GM18858 (cell line): ENCODE results near the gene IL17RA.

ENCODE experiments used
- ATAC-seq: cut with Tn5 transposase; IDR thresholded peaks from one replicate; pipeline ENCODE4 v1.9.1; 2021; ENCODE audit not compliant: unreplicated experiment

Gene IL17RA

GRCh38 chr22:17106161-17106784 lies 21.5 kb downstream of the IL17RA start:
- ATAC-seq, result no peak

DNA sequence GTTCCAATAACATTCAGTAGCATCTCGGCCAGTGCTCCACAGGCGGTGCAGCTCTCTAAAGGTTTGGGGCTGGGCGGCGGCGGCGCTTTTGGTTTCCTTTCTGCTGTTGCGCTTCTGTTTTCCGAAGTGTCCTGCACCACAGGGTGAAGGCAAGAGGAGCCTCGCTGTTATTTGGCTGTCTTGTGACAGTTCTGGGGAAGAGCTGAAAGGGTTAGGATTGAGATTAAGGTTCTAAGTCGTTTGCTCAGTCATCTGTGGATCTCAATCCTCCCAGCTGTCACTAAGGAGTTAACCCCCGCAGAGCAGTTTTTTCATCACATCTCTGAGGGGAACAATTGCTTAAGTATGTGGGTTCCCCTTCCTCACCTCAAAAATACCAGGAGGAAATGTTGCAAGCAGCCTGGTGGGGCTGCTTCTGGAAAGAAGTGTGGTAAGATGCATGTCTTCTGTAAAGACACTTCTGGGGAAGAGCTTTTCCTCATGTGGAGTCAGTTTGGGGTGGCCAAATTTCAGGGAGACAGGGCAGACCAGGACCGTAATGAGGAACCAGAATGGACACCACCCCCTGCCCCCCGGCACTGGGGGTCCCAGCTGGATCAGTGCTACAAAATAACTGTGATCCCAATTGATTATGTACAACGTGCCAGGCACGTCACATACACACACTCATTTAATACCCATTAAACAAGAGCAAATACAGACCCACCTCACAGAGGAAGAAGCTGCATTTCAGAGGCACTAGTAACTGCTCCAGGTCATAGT lies 22.2 kb downstream of the IL17RA start:
- no peak for ATAC-seq

- ATAC-seq, result no peak
These were observed 22.7 kb downstream of the IL17RA start for GRCh38 chr22:17107547-17107810.

- ATAC-seq, result no peak
These were observed 23.7 kb downstream of the IL17RA start for GRCh38 chr22:17108256-17109112.

DNA sequence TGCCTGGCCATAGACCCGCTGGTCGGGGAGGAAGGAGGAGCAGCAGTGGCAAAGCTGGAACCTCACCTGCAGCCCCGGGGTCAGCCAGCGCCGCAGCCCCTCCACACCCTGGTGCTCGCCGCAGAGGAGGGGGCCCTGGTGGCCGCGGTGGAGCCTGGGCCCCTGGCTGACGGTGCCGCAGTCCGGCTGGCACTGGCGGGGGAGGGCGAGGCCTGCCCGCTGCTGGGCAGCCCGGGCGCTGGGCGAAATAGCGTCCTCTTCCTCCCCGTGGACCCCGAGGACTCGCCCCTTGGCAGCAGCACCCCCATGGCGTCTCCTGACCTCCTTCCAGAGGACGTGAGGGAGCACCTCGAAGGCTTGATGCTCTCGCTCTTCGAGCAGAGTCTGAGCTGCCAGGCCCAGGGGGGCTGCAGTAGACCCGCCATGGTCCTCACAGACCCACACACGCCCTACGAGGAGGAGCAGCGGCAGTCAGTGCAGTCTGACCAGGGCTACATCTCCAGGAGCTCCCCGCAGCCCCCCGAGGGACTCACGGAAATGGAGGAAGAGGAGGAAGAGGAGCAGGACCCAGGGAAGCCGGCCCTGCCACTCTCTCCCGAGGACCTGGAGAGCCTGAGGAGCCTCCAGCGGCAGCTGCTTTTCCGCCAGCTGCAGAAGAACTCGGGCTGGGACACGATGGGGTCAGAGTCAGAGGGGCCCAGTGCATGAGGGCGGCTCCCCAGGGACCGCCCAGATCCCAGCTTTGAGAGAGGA lies 24.5 kb downstream of the IL17RA start:
- ATAC-seq, result no peak

DNA sequence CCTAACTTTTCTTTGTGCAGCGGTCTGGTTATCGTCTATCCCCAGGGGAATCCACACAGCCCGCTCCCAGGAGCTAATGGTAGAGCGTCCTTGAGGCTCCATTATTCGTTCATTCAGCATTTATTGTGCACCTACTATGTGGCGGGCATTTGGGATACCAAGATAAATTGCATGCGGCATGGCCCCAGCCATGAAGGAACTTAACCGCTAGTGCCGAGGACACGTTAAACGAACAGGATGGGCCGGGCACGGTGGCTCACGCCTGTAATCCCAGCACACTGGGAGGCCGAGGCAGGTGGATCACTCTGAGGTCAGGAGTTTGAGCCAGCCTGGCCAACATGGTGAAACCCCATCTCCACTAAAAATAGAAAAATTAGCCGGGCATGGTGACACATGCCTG lies 25.2 kb downstream of the IL17RA start:
- ATAC-seq, result no peak

GRCh38 chr22:17110791-17111550 lies 26.2 kb downstream of the IL17RA start:
- no peak for ATAC-seq

DNA sequence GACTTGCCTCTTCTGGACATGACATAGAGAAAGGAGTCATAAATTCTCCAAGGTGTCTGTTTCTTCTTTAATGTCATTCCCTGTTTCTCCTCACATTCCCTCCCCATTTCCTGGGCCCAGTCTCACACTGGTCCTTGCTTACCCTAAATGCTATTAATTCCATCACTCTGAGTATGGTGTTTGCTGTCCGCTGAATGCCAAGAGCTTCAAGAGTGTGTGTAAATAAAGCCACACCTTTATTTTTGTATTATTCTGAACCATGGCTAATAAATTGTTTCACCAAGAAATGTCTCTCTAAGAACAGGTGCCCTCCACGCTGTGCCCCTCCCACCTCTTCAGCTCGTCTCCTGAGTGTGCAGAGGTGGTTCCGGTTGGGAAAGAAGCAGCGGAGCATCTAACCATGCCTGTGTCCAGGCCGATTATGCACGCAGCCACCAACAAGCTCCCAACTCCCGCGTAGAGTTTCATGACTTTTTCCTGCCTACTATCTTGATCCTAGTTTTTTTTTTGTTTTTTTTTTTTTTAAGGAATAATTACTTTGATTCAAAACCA lies 27.8 kb downstream of the IL17RA start:
- no peak for ATAC-seq

DNA sequence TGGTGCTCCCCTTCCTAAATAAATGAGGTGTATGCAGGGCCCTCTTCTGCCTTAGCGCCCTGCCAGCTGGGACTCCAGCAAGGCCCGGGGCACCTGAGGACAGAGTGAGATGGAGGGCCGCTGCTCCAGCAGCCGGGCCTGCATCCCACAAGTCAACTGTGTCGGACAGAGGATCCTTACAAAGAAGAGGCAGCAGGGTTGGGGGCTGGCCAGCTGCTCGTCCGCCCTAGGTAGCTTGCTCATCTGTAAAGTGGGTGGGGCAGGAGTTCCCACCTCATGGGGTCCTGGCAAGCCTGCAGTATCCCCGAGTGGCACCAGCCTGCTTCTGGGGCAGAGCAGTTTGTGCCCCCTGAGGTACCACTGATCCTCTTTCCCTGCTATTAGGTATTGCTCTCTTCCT lies 28.8 kb downstream of the IL17RA start:
- ATAC-seq, result no peak

- no peak for ATAC-seq
These were observed 29.5 kb downstream of the IL17RA start for GRCh38 chr22:17114173-17114897.

DNA sequence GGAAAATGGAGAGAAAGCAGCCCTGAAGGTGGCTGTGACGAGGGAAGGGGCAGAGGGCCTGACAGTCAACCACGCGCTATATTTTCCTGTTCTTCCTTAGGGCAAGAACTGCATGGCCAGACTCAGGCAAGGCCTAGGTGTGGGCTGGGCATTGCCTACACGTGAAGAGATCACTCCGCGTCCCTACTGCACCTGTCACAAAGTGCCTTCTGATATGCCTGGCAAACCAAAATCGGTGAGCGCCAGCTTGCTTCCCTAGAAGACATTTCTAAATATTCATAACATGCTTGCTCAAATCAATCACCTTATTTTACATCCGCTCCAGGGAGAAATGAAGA lies 30.1 kb downstream of the IL17RA start:
- ATAC-seq, result no peak

DNA sequence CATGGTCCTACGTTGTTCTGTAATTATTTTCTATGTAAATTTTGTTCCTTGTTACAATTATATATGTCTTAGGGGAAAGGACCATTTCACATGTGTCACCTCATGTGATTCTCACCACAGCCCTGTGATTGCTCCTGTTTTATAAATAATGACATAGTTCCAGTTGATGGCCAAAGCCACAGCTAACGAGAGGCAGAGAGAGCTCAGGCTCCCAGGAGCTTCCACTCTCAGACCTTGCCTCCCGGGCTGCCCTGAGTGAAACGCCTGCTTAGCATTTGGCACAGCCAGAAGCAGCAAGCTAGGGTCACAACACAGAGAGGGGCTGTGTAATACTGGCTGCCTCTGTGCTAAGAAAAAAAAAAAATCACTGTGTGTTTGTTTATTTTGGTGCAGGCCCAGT lies 30.4 kb downstream of the IL17RA start:
- ATAC-seq, result no peak

- no peak for ATAC-seq
These were observed 31.3 kb downstream of the IL17RA start for GRCh38 chr22:17115945-17116565.

DNA sequence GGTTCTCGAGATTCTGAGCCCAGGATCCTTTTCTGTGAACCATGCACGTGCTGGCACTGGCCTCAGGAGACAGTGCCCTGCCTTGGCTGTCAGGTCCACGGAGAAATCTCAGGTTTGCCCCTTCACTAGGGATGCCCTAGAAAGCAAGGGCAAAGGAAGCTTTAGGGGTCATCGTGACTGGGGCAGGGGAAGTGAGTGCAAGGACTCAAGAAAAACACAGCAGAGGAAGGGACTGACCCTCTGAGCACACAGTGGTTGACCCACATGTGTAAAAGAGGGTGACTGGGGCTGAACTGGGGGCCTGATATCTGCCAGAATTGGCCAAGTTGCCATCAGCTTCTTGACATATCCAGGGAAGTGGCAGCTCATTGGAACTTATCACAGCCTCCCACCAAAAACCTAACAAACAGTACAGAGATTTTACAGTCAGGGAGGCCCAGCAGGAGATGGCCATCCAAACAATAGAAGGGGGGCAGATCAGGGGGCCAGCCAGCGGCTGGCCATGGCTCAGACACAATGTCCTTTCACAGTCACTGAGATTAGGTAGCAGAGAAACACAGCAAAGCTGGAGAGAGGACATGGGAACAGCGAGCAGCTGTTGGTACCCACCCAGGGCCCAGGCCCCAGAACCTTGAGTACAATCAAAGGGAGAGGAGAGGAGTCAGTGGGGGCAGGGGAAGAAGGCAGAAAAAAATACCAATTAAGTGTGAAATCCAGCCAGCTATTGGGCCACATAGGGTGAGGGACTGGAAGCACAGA lies 32.0 kb downstream of the IL17RA start:
- no peak for ATAC-seq

- ATAC-seq, result no peak
These were observed 32.6 kb downstream of the IL17RA start for GRCh38 chr22:17117400-17117799.

DNA sequence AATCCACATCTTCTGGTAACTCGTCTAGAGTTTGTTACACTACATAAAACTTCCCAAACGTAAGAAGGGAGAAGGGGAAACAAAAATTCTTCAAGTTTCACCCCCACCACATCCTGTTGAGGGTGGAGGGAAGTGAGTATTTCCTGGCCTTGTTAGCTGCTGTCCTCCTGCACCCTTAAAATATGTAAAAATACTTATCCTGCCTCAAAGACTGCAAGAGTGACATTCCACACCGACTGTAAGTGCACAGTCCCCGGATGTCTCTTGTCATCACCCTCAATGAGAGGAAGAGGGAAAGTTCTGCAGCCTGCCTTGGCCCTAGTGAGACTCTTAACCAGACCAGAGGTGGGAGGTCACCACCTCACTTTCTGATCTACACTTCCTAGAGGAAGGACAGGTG lies 33.1 kb downstream of the IL17RA start:
- ATAC-seq, result no peak

- ATAC-seq, result no peak
These were observed 33.5 kb downstream of the IL17RA start for GRCh38 chr22:17118342-17118741.

DNA sequence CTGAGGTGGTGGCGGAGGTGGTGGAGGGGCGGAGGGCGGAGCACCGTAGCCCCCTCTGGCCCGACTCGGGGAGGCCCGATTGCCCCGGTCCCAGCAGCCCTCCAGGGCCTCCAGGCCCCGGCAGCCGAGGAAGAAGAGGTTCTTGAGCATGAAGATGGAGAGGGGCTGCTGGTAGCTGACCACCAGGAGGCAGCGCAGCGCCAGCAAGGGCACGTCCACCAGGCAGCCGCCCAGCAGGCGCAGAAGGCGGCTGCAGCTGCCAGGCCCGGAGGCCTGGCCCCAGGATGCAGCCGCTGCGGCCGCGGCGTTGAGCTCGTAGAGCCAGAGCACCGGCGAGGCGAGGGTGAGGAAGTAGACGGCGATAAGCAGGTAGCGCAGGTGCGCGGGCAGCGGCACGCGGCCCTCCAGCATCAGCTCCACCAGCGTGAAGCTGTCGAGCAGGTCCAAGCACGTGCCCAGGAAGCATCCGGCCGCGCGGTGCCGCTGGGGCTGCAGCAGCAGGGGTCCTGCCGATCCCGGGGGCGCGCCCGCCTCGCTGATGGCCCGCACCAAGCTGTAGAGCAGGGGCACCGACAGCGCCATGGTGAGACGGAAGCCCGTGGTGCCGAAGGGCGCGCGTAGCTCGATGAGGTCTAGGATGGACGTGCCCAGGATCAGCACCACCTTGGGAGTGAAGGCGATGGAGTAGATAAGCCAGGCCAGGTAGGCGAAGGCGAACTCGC lies 34.8 kb downstream of the IL17RA start:
- no peak for ATAC-seq
